Keratinocyte (primary cell): Measurements from ENCODE around the gene PFKM.

Experiments used
- EZH2 ChIP-seq: IDR thresholded peaks from one replicate; pipeline ENCODE4 v1.6.1; 2012; ENCODE audit warnings: inconsistent platforms, mild to moderate bottlenecking, low read length, moderate library complexity
- TF ChIP-seq, protein P1 (sequence below), 3 experiments: IDR thresholded peaks in 1 of 3; conservative IDR thresholded peaks in 1 of 3; optimal IDR thresholded peaks in 1 of 3; 2 replicates in 2 of 3; 3 replicates in 1 of 3; pipeline versions ENCODE3 to v1.5.1; 2011; ENCODE audit warnings: low read length in 3 of 3, mild to moderate bottlenecking in 3 of 3, moderate library complexity in 2 of 3, control low read depth in 1 of 3, inconsistent platforms in 1 of 3; ENCODE audit not compliant: insufficient read depth in 2 of 3; ENCODE audit errors: extremely low read depth in 1 of 3

DNA sequence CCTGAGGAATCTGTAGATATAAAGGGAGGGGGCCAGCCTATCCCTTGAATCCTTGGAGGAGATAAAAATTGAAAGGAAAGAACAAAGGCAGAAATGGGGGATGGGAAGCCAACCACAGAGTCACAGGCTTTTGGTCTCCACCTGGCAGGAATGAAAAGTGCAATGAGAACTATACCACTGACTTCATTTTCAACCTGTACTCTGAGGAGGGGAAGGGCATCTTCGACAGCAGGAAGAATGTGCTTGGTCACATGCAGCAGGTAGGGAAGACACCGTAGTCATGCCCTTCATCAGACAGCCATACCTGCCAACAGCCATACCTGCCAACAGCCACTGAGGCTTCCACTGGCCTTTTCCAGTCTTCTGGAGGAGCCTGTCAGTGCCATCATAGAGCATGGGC lies 24.7 kb downstream of the PFKM start:
- TF ChIP-seq, protein P1, sequence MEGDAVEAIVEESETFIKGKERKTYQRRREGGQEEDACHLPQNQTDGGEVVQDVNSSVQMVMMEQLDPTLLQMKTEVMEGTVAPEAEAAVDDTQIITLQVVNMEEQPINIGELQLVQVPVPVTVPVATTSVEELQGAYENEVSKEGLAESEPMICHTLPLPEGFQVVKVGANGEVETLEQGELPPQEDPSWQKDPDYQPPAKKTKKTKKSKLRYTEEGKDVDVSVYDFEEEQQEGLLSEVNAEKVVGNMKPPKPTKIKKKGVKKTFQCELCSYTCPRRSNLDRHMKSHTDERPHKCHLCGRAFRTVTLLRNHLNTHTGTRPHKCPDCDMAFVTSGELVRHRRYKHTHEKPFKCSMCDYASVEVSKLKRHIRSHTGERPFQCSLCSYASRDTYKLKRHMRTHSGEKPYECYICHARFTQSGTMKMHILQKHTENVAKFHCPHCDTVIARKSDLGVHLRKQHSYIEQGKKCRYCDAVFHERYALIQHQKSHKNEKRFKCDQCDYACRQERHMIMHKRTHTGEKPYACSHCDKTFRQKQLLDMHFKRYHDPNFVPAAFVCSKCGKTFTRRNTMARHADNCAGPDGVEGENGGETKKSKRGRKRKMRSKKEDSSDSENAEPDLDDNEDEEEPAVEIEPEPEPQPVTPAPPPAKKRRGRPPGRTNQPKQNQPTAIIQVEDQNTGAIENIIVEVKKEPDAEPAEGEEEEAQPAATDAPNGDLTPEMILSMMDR (optimal IDR thresholded peaks at IDR 0.05 in 1 of 3, IDR thresholded peaks at IDR 0.05 in 1 of 3, conservative IDR thresholded peaks at IDR 0.05 in 1 of 3; ENCODE audit: extremely low read depth in 1 of 3, insufficient read depth in 2 of 3, low read length in 3 of 3) = no peak
- no peak for TF ChIP-seq EZH2
